HG03066 (cell line): ENCODE data around the gene STYXL1.

Experiments used
- ATAC-seq: cut with Tn5 transposase; IDR thresholded peaks from one replicate; pipeline ENCODE4 v1.9.1; 2021; ENCODE audit warnings: low read depth; ENCODE audit not compliant: unreplicated experiment

STYXL1 gene

DNA sequence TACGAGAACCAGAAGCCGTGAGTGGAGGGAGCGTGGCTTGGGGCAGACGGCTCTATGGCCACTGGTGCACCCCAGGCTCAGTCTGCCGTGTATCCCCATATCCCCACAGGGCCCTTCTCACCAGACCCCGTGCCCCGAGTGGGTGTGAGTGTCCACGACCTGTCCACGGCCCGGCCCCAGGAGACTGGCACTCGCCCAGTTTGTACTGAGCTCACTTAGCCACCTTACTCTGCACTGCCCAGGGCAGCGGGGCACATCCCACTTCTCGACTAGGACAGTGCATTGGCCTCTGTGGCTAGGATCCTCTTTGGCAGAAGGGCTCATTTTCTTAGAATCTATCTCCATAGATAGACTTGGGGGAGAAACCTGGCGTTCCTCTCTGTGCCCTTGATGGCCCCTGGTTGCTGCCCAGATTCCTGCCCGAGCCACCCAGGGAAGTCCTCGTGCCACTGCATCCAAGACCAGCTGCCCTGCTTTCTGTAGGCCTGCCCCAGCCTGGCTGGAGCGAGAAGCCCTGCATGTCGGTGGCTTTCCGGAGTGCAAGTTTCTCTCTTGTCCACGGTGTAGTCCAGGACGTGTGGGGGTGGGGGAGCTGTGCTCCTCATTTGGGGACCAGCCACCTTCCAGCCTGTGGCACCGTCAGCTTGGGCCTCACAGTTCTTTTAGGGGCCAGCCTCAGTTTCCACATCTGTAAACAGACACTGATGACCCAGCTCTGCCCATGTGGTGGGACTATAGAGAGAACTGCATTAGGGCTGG, 65.3 kb downstream of the STYXL1 start:
- ATAC-seq: no peak

DNA sequence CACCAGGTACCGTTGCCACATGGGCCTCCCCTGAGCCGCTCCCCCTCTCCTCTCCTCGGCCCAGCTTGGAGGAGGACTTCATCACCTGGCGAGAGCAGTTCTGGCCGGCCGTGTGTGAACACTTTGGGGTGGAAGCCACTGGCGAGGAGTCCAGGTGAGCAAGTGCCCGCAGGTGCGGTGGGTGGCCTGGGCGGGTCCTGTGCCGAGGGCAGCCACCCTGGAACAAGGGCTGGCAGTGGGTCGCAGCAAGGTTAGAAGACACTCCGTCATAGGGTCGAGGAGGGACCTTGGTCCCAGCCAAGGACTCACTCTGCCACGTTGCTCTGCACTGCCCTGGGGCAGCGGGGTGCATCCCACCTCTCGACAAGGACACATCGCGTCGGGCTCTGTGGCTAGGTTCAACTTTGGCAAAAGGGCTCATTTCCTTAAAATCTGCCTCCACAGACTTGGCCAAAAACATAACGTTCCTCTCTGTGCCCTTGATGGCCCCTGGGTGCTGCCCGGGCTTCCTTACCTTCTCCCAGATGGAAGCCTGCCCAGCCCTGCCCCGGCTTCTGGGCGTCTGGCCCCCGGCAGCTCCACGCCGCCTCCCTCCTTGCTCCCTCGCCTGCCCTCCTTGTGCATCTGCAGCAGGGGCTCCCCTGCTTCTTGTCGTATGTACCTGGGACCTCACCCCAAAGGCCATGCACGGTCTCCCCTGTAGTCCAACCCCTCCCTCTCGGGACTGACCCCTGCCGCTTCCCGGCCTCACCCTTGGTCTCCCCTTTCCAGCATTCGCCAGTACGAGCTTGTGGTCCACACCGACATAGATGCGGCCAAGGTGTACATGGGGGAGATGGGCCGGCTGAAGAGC, 66.1 kb downstream of the STYXL1 start:
- ATAC-seq: no peak

- no peak for ATAC-seq
These were observed 66.7 kb downstream of the STYXL1 start for GRCh38 chr7:75981203-75981452.

GRCh38 chr7:75980430-75981202, 67.2 kb downstream of the STYXL1 start:
- no peak for ATAC-seq

DNA sequence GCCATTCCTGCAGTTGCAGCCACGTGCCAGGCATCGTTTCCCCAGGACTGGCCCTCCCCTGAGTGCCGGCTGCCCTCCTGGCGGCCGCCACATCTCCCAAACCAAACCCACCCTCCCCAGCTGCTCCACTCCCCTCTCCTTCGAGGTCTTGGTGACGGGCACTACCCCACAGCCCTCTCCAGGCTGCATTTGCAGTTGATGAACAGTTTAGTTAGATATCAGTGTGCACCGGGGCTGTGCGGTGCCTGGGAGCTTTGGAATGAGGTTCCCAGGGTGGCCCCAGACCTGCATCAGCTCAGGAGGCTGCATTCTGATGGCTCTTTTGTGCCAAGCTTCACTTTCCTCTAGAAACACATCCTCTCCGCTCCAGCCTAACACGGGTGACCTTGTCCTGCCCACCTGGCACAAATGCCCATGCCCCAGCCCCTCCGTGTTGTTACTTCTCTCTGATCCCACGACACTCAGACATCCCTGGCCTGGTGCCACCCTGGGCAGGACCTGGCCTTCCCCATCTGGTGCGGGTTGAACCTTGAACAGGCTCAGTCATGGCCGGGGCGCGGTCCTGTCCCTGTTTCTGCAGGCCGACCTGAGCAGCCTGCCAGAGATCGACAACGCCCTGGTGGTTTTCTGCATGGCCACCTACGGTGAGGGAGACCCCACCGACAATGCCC, 67.9 kb downstream of the STYXL1 start:
- ATAC-seq: no peak

- no peak for ATAC-seq
These were observed 70.1 kb downstream of the STYXL1 start for GRCh38 chr7:75977743-75978142.

DNA sequence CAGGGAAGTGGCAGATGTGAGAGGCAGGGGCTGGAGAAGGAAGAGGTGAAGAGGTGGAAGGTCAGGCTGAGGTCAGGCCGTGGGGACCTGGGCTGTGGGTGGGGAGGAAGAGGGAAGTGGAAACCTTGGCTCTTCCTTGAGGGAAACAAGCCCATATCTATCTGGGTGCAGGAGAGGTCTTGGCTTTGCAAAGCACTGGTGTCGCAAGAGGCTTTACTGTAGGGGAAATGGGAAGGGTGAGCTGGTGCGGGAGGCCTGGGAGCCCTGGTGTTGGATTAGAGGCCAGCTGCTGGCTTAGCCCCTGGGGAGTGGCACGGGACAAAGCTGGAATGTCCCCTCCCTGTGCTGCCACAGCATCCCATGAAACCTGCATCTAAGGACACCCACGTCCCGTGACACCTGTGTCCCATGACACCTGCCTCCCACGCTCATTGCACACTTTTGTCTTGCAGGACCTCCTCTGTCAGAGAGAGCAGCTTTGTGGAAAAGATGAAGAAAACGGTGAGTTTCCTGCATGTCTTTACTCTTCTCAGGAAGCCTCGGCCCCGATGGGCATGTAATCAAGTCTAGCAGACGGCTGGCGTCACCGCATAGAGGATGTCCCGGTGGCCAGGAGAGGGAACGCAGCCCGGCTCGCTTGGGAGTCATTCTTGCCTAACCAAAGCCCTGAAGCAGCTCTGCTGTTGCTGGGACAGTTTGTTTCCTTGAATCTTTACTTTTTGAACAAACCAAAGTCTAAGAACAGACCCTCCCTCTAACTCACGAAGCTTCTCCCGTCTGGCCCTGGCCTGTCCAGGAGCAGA, 75.6 kb downstream of the STYXL1 start:
- no peak for ATAC-seq

GRCh38 chr7:75971309-75971960, 76.4 kb downstream of the STYXL1 start:
- ATAC-seq: no peak

GRCh38 chr7:75969704-75970498, 77.9 kb downstream of the STYXL1 start:
- ATAC-seq: no peak

GRCh38 chr7:75969182-75969581, 78.6 kb downstream of the STYXL1 start:
- ATAC-seq: no peak

- no peak for ATAC-seq
These were observed 79.2 kb downstream of the STYXL1 start for GRCh38 chr7:75968561-75969001.

- ATAC-seq: no peak
These were observed 79.8 kb downstream of the STYXL1 start for GRCh38 chr7:75968012-75968411.

GRCh38 chr7:75967487-75967997, 80.3 kb downstream of the STYXL1 start:
- ATAC-seq: no peak

DNA sequence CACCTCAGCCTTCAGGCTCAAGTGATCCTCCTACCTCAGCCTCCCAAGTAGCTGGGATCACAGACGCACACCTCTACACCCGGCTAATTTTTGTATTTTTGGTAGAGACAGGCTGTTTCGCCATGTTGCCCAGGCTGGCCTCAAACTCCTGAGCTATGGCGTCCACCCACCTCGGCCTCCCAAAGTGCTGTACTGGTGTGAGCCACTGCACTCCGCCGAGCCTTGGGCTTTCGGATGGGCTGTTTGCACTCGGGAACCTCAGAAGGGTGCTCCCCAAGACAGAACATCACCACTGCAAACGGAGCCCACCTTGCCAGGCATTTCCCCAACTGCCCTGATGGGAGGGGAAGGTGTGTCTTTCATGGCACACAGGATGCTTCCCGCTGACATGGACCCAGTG, 80.7 kb downstream of the STYXL1 start:
- no peak for ATAC-seq

DNA sequence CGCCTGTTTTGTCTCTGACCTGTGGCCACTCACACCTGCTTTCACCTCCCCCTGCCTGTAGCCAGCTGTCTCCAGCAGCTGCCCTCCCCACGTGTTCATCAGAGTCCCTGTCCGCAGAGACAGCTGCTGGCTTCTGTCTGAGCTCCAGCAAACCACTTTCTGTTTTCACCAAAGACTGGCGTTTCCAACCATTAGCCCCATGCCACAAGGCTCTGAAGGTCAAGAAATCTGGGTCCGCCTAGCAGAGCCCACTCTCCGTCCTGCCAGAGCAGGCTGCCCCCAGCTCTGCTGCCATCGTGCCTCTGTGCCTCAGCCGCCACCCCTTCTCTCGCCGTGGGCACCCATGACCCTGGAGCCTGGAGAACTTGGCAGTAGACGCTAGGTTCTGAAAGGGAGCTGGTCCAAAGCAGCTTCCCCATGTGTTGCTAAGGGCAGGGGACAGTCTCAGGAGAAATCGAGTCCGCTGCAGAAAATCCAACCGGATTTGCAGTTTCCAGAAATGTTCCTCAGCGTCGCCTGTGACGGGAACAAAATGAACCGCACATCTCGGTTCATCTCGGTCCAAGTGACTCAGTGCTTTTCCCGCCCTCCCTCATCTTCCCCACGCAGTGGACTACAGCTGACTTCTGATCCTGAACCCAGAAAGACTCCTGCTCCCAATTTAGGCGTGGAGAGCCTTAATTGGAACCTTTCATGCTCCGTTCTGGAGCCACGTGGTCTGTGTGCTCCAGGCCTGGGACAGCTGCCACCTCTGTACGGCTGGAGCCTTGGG, 81.4 kb downstream of the STYXL1 start:
- no peak for ATAC-seq

DNA sequence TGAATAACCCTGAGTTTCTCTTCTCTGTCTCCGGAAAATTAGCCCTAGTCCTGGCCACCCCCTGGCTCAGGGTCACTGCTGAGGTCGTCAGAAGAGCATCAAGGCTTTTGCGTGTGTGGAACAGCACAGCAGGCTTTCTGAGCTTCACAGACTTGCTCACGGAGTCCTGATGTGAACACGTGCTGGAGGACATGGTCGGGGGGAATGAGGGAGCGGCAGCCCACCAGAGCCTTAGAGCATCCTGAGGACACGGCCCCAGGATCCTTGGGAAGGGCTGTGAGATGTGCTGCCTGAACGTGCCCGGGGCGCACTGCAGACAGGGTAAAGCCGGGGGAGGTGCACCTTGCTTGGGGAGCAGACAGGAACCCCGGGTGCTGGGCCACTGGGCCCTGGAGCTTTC, 82.2 kb downstream of the STYXL1 start:
- no peak for ATAC-seq

DNA sequence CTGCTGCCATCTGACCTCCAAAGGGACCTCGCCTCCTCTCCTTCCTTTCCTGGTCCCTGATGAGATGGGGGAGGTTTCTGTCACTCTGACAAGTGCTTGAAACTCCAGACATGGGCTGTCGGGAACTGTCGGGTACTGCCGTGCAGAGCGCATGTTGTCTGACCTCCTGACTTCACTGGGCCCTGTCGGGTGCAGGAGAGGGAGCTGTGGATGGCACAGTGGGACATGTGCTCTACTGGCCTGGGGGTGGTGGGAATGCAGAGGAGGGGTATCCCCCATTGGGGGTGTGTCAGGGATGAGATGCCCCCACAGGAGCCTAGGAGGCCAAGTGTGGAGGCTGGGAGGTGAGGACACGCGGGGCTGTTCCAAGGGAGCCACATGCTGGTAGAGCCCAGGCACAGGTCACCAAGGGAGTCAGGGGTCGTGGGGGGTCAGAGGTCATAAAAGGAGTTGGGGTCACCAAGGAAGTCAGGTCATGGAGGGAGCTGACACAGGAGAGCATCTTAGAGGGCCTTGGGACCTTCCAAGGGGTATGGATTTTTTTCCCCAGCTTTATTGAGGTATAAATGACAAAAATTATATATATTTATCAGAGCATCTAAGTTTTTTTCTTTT, 84.3 kb downstream of the STYXL1 start:
- ATAC-seq: no peak
